ENCODE measurements around the gene ZNF576. TPM values are rescaled to one million over a fixed set of nuclear protein-coding genes. Genes with fewer than 3 reads are reported as not detected.

Gene ZNF576
- total RNA-seq, 1 experiment from 2014 or later = 14.1 TPM

DNA sequence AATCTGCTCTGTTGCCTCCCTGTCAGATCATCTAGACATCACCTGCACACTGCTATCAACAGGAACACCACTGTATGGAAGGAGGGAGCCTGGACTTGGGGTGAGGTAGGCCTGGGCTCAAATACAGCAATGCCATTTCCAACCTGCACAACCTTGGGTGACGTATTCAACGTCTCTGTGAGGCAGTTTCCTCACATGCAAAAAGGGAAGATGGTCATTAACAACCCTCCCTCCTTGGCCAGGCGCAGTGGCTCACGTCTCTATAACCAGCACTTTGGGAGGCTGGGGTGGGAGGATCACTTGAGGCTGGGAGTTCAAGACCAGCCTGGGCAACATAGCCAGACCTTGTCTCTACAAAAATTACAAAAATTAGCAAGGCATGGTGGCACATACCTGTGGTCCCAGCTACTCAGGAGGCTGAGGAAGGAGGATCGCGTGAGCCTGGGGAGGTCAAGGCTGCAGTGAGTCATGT is 34.1 kb upstream of the ZNF576 start:
- BruUV-seq (replicated peaks) = no TSS peak
- H3K4me3 ChIP-seq (ENCODE audit: low read depth in 2 of 2, low read length in 2 of 2) = no peak overlapping the region
- intact Hi-C loops (cut with micrococcal nuclease; ENCODE audit: unreplicated experiment) (no loop called here), in situ Hi-C loops (cut with HindIII; ENCODE audit: low pct_unique_long_range_greater_than_20kb, low sequenced_read_pairs) (no loop called here)
- POLR2A ChIA-PET = no interaction called here
- TF ChIP-seq SIN3A (IDR thresholded peaks at IDR 0.05; ENCODE audit: borderline replicate concordance, insufficient read depth, low read depth, low read length) (no peak), TCF7L2 (IDR thresholded peaks at IDR 0.05; ENCODE audit: low read depth, low read length) (no peak), POLR2AphosphoS5 (IDR thresholded peaks at IDR 0.05; ENCODE audit: low read depth, low read length) (no peak)
- TF ChIP-seq, protein P1, sequence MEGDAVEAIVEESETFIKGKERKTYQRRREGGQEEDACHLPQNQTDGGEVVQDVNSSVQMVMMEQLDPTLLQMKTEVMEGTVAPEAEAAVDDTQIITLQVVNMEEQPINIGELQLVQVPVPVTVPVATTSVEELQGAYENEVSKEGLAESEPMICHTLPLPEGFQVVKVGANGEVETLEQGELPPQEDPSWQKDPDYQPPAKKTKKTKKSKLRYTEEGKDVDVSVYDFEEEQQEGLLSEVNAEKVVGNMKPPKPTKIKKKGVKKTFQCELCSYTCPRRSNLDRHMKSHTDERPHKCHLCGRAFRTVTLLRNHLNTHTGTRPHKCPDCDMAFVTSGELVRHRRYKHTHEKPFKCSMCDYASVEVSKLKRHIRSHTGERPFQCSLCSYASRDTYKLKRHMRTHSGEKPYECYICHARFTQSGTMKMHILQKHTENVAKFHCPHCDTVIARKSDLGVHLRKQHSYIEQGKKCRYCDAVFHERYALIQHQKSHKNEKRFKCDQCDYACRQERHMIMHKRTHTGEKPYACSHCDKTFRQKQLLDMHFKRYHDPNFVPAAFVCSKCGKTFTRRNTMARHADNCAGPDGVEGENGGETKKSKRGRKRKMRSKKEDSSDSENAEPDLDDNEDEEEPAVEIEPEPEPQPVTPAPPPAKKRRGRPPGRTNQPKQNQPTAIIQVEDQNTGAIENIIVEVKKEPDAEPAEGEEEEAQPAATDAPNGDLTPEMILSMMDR (IDR thresholded peaks at IDR 0.05) = no peak
- TF ChIP-seq, protein P2, sequence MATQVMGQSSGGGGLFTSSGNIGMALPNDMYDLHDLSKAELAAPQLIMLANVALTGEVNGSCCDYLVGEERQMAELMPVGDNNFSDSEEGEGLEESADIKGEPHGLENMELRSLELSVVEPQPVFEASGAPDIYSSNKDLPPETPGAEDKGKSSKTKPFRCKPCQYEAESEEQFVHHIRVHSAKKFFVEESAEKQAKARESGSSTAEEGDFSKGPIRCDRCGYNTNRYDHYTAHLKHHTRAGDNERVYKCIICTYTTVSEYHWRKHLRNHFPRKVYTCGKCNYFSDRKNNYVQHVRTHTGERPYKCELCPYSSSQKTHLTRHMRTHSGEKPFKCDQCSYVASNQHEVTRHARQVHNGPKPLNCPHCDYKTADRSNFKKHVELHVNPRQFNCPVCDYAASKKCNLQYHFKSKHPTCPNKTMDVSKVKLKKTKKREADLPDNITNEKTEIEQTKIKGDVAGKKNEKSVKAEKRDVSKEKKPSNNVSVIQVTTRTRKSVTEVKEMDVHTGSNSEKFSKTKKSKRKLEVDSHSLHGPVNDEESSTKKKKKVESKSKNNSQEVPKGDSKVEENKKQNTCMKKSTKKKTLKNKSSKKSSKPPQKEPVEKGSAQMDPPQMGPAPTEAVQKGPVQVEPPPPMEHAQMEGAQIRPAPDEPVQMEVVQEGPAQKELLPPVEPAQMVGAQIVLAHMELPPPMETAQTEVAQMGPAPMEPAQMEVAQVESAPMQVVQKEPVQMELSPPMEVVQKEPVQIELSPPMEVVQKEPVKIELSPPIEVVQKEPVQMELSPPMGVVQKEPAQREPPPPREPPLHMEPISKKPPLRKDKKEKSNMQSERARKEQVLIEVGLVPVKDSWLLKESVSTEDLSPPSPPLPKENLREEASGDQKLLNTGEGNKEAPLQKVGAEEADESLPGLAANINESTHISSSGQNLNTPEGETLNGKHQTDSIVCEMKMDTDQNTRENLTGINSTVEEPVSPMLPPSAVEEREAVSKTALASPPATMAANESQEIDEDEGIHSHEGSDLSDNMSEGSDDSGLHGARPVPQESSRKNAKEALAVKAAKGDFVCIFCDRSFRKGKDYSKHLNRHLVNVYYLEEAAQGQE (IDR thresholded peaks at IDR 0.05; ENCODE audit: insufficient read depth in 1 of 2, low read depth in 2 of 2, low read length in 1 of 2) = no peak
- H3K36me3 ChIP-seq (ENCODE audit: control insufficient read depth, insufficient read depth, low read length) = no peaks in the 10 kb centered on the region
- no peaks in the 10 kb centered on the region for H3K4me1 ChIP-seq (ENCODE audit: control insufficient read depth, insufficient read depth, low read length)
- no peaks in the 10 kb centered on the region for H3K9me3 ChIP-seq (ENCODE audit: control insufficient read depth, insufficient read depth, low read depth, low read length)
- ATAC-seq (no peak), DNase-seq (ENCODE audit: low read depth, low spot score) (no peak)
- no peaks in the 10 kb centered on the region for H3K27me3 ChIP-seq (ENCODE audit: control insufficient read depth, insufficient read depth, low read length)
- H3K27ac ChIP-seq (ENCODE audit: low read length) = no peak overlapping the region
- CTCF ChIA-PET = no interaction called here

DNA sequence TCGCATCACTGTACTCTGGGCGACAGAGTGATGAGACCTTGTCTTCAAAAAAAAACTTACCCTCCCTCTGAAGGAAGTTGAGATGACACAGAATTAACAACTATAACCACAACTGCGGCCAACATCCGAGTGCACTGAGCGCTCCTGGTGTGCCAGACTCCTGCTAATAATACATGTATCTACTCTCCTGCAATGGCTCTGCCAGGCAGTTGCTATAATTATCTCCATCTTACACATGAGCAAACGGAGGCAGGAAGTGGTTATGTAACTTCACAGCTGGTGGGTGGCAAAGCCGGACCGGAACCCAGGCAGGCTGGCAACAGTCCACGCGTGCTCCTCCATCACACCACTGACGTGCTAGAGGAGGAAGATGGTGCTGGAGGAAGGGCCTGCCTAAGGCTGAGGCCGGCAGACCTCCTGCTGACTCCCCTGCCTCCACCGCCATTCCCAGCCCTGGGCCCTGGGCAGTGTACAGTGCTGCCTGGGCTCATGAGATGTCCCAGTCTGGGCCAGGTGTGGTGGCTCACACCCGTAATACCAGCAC is 33.6 kb upstream of the ZNF576 start:
- H3K9me3 ChIP-seq (ENCODE audit: control insufficient read depth, insufficient read depth, low read depth, low read length) = no peaks in the 10 kb centered on the region
- peak; percentile 48; the same call in 1 of the 2 replicates for ATAC-seq
- H3K4me3 ChIP-seq (ENCODE audit: low read depth in 2 of 2, low read length in 2 of 2) = no peak overlapping the region
- no peaks in the 10 kb centered on the region for H3K36me3 ChIP-seq (ENCODE audit: control insufficient read depth, insufficient read depth, low read length)
- TF ChIP-seq, protein P2 (IDR thresholded peaks at IDR 0.05; ENCODE audit: insufficient read depth in 1 of 2, low read depth in 2 of 2, low read length in 1 of 2) = no peak
- TF ChIP-seq, protein P1 (IDR thresholded peaks at IDR 0.05) = no peak
- no peak for TF ChIP-seq SIN3A (IDR thresholded peaks at IDR 0.05; ENCODE audit: borderline replicate concordance, insufficient read depth, low read depth, low read length)
- TF ChIP-seq TCF7L2 (IDR thresholded peaks at IDR 0.05; ENCODE audit: low read depth, low read length) = no peak
- TF ChIP-seq POLR2AphosphoS5 (IDR thresholded peaks at IDR 0.05; ENCODE audit: low read depth, low read length) = no peak
- intact Hi-C loops (cut with micrococcal nuclease; ENCODE audit: unreplicated experiment) (no loop called here), in situ Hi-C loops (cut with HindIII; ENCODE audit: low pct_unique_long_range_greater_than_20kb, low sequenced_read_pairs) (no loop called here)
- CTCF ChIA-PET = no interaction called here
- no TSS peak for BruUV-seq (replicated peaks)
- DNase-seq (ENCODE audit: low read depth, low spot score) = peak; percentile 46
- H3K4me1 ChIP-seq (ENCODE audit: control insufficient read depth, insufficient read depth, low read length) = no peaks in the 10 kb centered on the region
- no peak overlapping the region for H3K27ac ChIP-seq (ENCODE audit: low read length)
- POLR2A ChIA-PET = no interaction called here
- no peaks in the 10 kb centered on the region for H3K27me3 ChIP-seq (ENCODE audit: control insufficient read depth, insufficient read depth, low read length)
